ENCODE data around the gene GPR152. TPM values are rescaled to one million over a fixed set of nuclear protein-coding genes. Genes with fewer than 3 reads are reported as not detected.

The GPR152 gene
- total RNA-seq, 1 donor from 2014 or later: not detected

DNA sequence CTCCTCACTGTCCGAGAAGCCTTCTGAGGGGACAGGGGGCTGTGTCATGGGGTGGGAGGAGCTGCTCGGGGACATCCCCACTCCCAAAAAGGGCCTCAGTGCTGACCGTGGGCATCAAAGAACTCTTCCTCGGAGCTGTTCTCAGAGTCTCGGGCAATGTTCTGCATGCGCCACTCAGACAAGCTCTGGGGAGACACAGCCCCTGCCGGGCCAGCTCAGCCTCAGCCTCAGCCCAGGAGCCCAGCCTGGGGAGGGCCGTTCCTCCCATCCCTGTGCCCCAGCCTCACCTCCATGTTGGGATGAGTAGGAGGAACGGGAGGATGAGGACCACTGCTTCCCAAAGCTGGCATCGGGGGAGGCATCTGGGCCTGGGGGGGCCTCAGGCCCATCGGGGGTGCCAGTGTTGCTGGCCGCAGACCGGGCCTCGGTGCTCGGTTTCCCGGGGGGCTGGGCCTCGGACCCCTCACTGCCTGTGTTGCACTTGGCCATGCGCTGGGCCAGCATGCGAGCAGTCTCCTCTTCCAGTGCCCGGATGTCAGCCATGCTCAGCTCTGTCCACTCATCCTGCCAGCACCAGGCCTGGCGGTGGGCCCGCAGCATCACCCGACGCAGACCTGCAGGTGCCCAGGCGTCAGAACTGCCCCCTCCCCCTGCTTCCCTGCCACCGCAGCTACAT, 47.4 kb upstream of the GPR152 start:
- peaks cover 2% of the 10 kb centered on the region for H3K36me3 ChIP-seq (ENCODE audit: insufficient read depth, low read length)
- H3K79me2 ChIP-seq (ENCODE audit: insufficient read depth, low read length): peaks cover 18% of the 10 kb centered on the region
- H4K20me1 ChIP-seq (ENCODE audit: insufficient read depth, low read length): peaks cover 28% of the 10 kb centered on the region
- no peak for FAIRE-seq
- H3K4me1 ChIP-seq (ENCODE audit: insufficient read depth, low read length): peaks cover 10% of the 10 kb centered on the region
- no peaks in the 10 kb centered on the region for H3K4me1 Mint-ChIP-seq (ENCODE audit: low read depth, unreplicated experiment)
- H3K9ac ChIP-seq (ENCODE audit: low read length): no peak overlapping the region
- no peak overlapping the region for H2AFZ ChIP-seq (ENCODE audit: low read depth, low read length)
- peaks cover 14% of the 10 kb centered on the region for H3K36me3 Mint-ChIP-seq (ENCODE audit: low read depth, unreplicated experiment)
- H3K27ac Mint-ChIP-seq (ENCODE audit: unreplicated experiment): no peak overlapping the region
- no peaks in the 10 kb centered on the region for H3K9me3 Mint-ChIP-seq (ENCODE audit: unreplicated experiment)
- no peak overlapping the region for H3K4me3 Mint-ChIP-seq (ENCODE audit: unreplicated experiment)
- no peak for DNase-seq (ENCODE audit: low read depth)
- H3K27me3 Mint-ChIP-seq (ENCODE audit: low read depth, unreplicated experiment): no peaks in the 10 kb centered on the region
- no peak overlapping the region for H3K4me3 ChIP-seq (ENCODE audit: insufficient read depth, low read depth, low read length)
- no peak overlapping the region for H3K27ac ChIP-seq (ENCODE audit: low read depth, low read length)
- TF ChIP-seq, protein P1, sequence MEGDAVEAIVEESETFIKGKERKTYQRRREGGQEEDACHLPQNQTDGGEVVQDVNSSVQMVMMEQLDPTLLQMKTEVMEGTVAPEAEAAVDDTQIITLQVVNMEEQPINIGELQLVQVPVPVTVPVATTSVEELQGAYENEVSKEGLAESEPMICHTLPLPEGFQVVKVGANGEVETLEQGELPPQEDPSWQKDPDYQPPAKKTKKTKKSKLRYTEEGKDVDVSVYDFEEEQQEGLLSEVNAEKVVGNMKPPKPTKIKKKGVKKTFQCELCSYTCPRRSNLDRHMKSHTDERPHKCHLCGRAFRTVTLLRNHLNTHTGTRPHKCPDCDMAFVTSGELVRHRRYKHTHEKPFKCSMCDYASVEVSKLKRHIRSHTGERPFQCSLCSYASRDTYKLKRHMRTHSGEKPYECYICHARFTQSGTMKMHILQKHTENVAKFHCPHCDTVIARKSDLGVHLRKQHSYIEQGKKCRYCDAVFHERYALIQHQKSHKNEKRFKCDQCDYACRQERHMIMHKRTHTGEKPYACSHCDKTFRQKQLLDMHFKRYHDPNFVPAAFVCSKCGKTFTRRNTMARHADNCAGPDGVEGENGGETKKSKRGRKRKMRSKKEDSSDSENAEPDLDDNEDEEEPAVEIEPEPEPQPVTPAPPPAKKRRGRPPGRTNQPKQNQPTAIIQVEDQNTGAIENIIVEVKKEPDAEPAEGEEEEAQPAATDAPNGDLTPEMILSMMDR (IDR thresholded peaks at IDR 0.05; ENCODE audit: insufficient read depth, low read depth, low read length): no peak
- no peak for TF ChIP-seq EZH2 (IDR thresholded peaks at IDR 0.05; ENCODE audit: insufficient read depth, low read length)
- no peaks in the 10 kb centered on the region for H3K27me3 ChIP-seq (ENCODE audit: insufficient read depth, low read length)
- H3K4me2 ChIP-seq (ENCODE audit: low read length): no peak overlapping the region
- no peaks in the 10 kb centered on the region for H3K9me3 ChIP-seq (ENCODE audit: insufficient read depth, low read depth, low read length)

GRCh38 chr11:67498544-67498972, 46.0 kb upstream of the GPR152 start:
- Histone ChIP-seq H3K27ac (ENCODE audit: low read depth, low read length) (no peak overlapping the region), H2AFZ (ENCODE audit: low read depth, low read length) (no peak overlapping the region), H3K9ac (ENCODE audit: low read length) (no peak overlapping the region), H3K36me3 (ENCODE audit: insufficient read depth, low read length) (peaks cover 2% of the 10 kb centered on the region), H3K27me3 (ENCODE audit: insufficient read depth, low read length) (no peaks in the 10 kb centered on the region), H4K20me1 (ENCODE audit: insufficient read depth, low read length) (peaks cover 23% of the 10 kb centered on the region), H3K9me3 (ENCODE audit: insufficient read depth, low read depth, low read length) (no peaks in the 10 kb centered on the region), H3K4me1 (ENCODE audit: insufficient read depth, low read length) (peaks cover 6% of the 10 kb centered on the region), H3K79me2 (ENCODE audit: insufficient read depth, low read length) (peaks cover 9% of the 10 kb centered on the region), H3K4me3 (ENCODE audit: insufficient read depth, low read depth, low read length) (no peak overlapping the region), H3K4me2 (ENCODE audit: low read length) (no peak overlapping the region)
- Mint-ChIP-seq H3K4me1 (ENCODE audit: low read depth, unreplicated experiment) (no peaks in the 10 kb centered on the region), H3K4me3 (ENCODE audit: unreplicated experiment) (no peak overlapping the region), H3K27ac (ENCODE audit: unreplicated experiment) (no peak overlapping the region), H3K9me3 (ENCODE audit: unreplicated experiment) (no peaks in the 10 kb centered on the region), H3K27me3 (ENCODE audit: low read depth, unreplicated experiment) (no peaks in the 10 kb centered on the region), H3K36me3 (ENCODE audit: low read depth, unreplicated experiment) (peaks cover 14% of the 10 kb centered on the region)
- DNase-seq (ENCODE audit: low read depth) (no peak), FAIRE-seq (no peak)
- TF ChIP-seq EZH2 (IDR thresholded peaks at IDR 0.05; ENCODE audit: insufficient read depth, low read length): no peak
- TF ChIP-seq, protein P1 (IDR thresholded peaks at IDR 0.05; ENCODE audit: insufficient read depth, low read depth, low read length): no peak

DNA sequence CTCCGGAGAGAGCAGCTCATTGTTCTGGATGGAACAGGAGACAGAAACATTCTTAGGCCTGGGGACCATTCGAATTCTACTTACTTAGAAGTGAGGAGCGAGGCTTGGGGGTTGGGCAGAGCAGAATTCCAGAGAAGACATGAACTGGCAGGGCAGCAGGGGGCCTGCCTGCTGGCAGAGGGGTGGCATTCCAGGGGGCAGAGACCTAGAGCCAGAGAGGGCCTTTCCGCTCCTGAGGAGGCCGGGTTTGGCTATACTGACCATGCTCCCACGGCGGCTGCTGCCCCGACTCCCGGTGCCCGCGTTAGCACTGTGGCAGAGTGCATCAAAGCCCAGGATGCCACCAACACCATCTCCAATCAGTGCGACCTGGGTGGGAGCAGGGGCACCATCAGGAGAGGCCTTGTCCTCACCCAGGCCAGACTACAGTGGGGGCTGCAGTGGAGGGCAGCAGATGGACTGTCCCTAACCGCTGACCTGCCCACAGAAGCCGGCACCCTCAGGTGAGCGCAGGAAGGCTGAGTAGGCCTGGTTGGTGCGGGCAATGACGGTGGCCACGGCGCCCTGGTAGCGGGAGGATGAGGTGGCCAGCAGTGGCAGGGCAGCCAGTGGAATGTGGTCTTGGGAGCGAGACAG, 45.2 kb upstream of the GPR152 start:
- H3K4me1 Mint-ChIP-seq (ENCODE audit: low read depth, unreplicated experiment): no peaks in the 10 kb centered on the region
- FAIRE-seq: no peak
- H3K27me3 Mint-ChIP-seq (ENCODE audit: low read depth, unreplicated experiment): no peaks in the 10 kb centered on the region

More for the DNA sequence above, 45.2 kb upstream of the GPR152 start:
- no peaks in the 10 kb centered on the region for H3K9me3 ChIP-seq (ENCODE audit: insufficient read depth, low read depth, low read length)
- DNase-seq (ENCODE audit: low read depth): no peak
- H3K27me3 ChIP-seq (ENCODE audit: insufficient read depth, low read length): no peaks in the 10 kb centered on the region
- H2AFZ ChIP-seq (ENCODE audit: low read depth, low read length): no peak overlapping the region
- H3K79me2 ChIP-seq (ENCODE audit: insufficient read depth, low read length): peaks cover under 1% of the 10 kb centered on the region
- Mint-ChIP-seq H3K36me3 (ENCODE audit: low read depth, unreplicated experiment) (peaks cover 14% of the 10 kb centered on the region), H3K27ac (ENCODE audit: unreplicated experiment) (no peak overlapping the region), H3K4me3 (ENCODE audit: unreplicated experiment) (no peak overlapping the region), H3K9me3 (ENCODE audit: unreplicated experiment) (no peaks in the 10 kb centered on the region)
- H4K20me1 ChIP-seq (ENCODE audit: insufficient read depth, low read length): peaks cover 15% of the 10 kb centered on the region
- H3K9ac ChIP-seq (ENCODE audit: low read length): no peak overlapping the region
- no peaks in the 10 kb centered on the region for H3K4me1 ChIP-seq (ENCODE audit: insufficient read depth, low read length)
- TF ChIP-seq EZH2 (IDR thresholded peaks at IDR 0.05; ENCODE audit: insufficient read depth, low read length): no peak
- TF ChIP-seq, protein P1 (IDR thresholded peaks at IDR 0.05; ENCODE audit: insufficient read depth, low read depth, low read length): no peak
- no peak overlapping the region for H3K27ac ChIP-seq (ENCODE audit: low read depth, low read length)
- H3K4me3 ChIP-seq (ENCODE audit: insufficient read depth, low read depth, low read length): no peak overlapping the region
- peaks cover 2% of the 10 kb centered on the region for H3K36me3 ChIP-seq (ENCODE audit: insufficient read depth, low read length)
- no peak overlapping the region for H3K4me2 ChIP-seq (ENCODE audit: low read length)
